Colonic mucosa (tissue), 4 donors: Measurements from ENCODE around the gene TSPAN2. TPM values are rescaled to one million over a fixed set of nuclear protein-coding genes. Genes with fewer than 3 reads are reported as not detected.

ENCODE experiments used
- DNase-seq: peaks from one replicate; pipeline ENCODE4 v3.0.0-alpha.2; 2020
- H3K27ac ChIP-seq: fragments of 200-600 bp; one replicate; pipeline ENCODE4 v1.8.0; 2021
- H3K27me3 ChIP-seq: fragments of 200-600 bp; one replicate; pipeline ENCODE4 v1.8.0; 2021
- H3K36me3 ChIP-seq: fragments of 200-600 bp; one replicate; pipeline ENCODE4 v1.8.0; 2021
- H3K4me1 ChIP-seq: fragments of 200-600 bp; one replicate; pipeline ENCODE4 v1.8.0; 2021; ENCODE audit warnings: mild to moderate bottlenecking
- H3K4me3 ChIP-seq: fragments of 200-600 bp; one replicate; pipeline ENCODE4 v1.8.0; 2021
- H3K9ac ChIP-seq, 2 donors: one replicate each; pipeline ENCODE4 v1.7.0; 2013; ENCODE audit warnings: control low read depth in 2 of 2, low read depth in 2 of 2, low read length in 2 of 2
- H3K9me3 ChIP-seq: fragments of 200-600 bp; one replicate; pipeline ENCODE4 v1.8.0; 2021
- intact Hi-C: fragments of 100-400 bp; cut with DNase I; formaldehyde crosslinking; loops from one replicate; pipeline ENCODE4 v1.14.1; 2022
- total RNA-seq, 2 donors: library from RNA; stranded (reverse); fragmentation: NEBNext Ultra II Directional in 1 of 2; extraction: Animal tissue kit (Norgen Biotek cat#: 25700) in 1 of 2; gene quantifications; one replicate each; pipeline ENCODE4 v1.2.1, GENCODE V29; 2021
- TF ChIP-seq, protein P1 (sequence below): fragments of 200-600 bp; IDR thresholded peaks from one replicate; pipeline ENCODE4 v1.8.0; 2022; ENCODE audit warnings: antibody characterized with exemption, mild to moderate bottlenecking
- donor health status: healthy.
- donor health status: DM: no; HTN: no; CAD: no.
- donor health status: DM: no; HTN: no; CAD: no.

Gene TSPAN2
- total RNA-seq, 2 donors from 2014 or later: 2.1 to 14.6 TPM

DNA sequence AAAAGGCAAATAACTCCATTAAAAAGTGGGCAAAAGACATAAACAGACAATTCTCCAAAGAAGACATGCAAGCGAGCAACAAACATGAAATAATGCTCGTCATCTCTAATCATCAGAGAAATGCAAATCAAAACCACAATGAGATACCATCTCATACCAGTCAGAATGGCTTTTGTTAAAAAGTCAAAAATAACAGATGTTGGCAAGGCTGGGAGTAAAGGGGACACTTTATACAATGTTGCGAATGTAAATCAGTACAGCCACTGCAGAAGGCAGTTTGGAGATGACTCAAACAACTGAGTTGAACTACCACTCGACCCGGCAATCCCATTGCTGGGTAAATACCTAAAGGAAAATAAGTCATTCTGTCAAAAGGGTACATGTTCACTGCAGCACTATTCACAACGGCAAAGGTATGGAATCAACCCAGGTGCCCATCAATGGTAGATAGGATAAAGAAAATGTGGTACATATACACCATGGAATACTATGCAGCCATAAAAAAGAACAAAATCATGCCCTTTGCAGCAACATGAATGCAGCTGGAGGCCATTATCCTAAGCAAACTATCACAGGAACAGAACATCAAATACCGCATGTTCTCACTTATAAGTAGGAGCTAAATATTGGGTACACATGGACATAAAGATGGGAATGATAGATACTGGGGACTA lies 25.9 kb downstream of the TSPAN2 start:
- H3K27me3 ChIP-seq: no peaks in the 10 kb centered on the region
- H3K9me3 ChIP-seq: no peaks in the 10 kb centered on the region
- no peak for DNase-seq
- TF ChIP-seq, protein P1, sequence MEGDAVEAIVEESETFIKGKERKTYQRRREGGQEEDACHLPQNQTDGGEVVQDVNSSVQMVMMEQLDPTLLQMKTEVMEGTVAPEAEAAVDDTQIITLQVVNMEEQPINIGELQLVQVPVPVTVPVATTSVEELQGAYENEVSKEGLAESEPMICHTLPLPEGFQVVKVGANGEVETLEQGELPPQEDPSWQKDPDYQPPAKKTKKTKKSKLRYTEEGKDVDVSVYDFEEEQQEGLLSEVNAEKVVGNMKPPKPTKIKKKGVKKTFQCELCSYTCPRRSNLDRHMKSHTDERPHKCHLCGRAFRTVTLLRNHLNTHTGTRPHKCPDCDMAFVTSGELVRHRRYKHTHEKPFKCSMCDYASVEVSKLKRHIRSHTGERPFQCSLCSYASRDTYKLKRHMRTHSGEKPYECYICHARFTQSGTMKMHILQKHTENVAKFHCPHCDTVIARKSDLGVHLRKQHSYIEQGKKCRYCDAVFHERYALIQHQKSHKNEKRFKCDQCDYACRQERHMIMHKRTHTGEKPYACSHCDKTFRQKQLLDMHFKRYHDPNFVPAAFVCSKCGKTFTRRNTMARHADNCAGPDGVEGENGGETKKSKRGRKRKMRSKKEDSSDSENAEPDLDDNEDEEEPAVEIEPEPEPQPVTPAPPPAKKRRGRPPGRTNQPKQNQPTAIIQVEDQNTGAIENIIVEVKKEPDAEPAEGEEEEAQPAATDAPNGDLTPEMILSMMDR: no peak
- H3K4me3 ChIP-seq: no peak overlapping the region
- H3K4me1 ChIP-seq: peaks cover 3% of the 10 kb centered on the region
- intact Hi-C loops: no loop called here
- no peak overlapping the region for H3K9ac ChIP-seq
- no peak overlapping the region for H3K27ac ChIP-seq
- H3K36me3 ChIP-seq: no peaks in the 10 kb centered on the region

DNA sequence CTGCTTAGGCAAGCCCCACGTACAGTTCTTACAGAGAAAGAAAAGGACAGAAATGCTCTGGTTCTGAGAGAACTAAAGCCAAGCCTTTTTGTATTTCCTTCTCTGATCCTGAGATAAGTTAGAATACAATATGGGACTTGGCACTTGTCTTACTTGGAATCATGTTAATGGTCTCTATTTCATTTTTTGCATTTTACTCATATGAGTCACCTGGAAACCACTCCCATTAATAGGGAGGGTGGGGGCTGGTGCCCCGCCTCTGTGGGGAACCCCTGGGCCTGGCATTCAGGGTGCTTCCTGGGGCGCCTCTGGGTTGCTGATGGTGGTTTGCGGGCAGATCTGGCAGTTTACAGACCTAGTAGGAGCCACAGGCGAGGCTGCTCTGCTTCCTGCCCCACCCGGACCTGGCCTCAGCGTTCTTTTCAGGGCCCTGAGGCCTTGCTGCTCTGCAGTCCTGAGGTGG lies 26.7 kb downstream of the TSPAN2 start:
- H3K27ac ChIP-seq: no peak overlapping the region
- H3K9ac ChIP-seq: no peak overlapping the region
- no peak overlapping the region for H3K4me3 ChIP-seq
- H3K36me3 ChIP-seq: no peaks in the 10 kb centered on the region
- H3K9me3 ChIP-seq: no peaks in the 10 kb centered on the region
- intact Hi-C loops: no loop called here
- peaks cover 3% of the 10 kb centered on the region for H3K4me1 ChIP-seq
- peak; percentile 48 for DNase-seq
- TF ChIP-seq, protein P1: no peak
- H3K27me3 ChIP-seq: no peaks in the 10 kb centered on the region

DNA sequence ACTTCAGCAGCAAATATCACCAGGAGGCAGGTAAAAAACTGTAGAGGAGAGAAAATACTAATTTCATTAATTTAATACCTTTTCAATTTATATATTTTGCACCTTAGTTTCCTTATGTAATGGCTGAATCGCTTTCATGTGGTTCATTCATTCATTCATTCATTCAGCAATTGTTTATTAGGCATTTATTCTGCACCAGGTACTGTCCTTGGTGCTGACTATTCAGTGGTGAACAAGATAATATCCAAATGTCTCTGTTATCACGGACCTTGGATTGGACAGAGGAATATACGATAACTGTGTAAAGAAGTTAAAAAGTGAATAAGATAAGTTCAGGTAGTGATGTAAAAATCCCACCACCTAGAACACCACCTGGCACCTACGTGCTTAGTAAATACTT lies 28.8 kb downstream of the TSPAN2 start:
- no peaks in the 10 kb centered on the region for H3K9me3 ChIP-seq
- H3K27me3 ChIP-seq: no peaks in the 10 kb centered on the region
- TF ChIP-seq, protein P1: no peak
- DNase-seq: no peak
- peaks cover 3% of the 10 kb centered on the region for H3K4me1 ChIP-seq
- H3K4me3 ChIP-seq: no peak overlapping the region
- no peak overlapping the region for H3K9ac ChIP-seq
- H3K27ac ChIP-seq: no peak overlapping the region
- no peaks in the 10 kb centered on the region for H3K36me3 ChIP-seq
- intact Hi-C loops: no loop called here

DNA sequence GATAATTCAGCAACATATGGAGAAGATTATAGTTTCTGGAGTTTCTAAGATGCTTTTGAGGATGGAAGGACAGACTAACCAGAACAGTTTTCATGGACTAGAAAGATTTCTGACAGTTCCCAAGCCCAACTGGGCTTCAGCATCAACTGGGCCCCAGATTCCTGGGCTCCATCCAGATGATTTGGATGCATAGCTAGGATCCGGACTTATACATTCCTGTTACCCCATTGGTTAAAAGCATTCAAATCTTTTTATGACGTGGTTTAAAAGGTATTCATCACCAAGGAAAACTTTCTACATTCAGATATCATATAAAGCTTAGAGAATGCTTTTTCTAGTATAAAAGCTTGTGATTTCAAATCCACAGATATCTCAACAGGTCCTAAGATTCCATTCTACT lies 30.0 kb downstream of the TSPAN2 start:
- no peaks in the 10 kb centered on the region for H3K9me3 ChIP-seq
- TF ChIP-seq, protein P1: no peak
- peaks cover 3% of the 10 kb centered on the region for H3K4me1 ChIP-seq
- no peak overlapping the region for H3K27ac ChIP-seq
- H3K4me3 ChIP-seq: no peak overlapping the region
- no peaks in the 10 kb centered on the region for H3K27me3 ChIP-seq
- no peak for DNase-seq
- H3K9ac ChIP-seq: no peak overlapping the region
- intact Hi-C loops: no loop called here
- H3K36me3 ChIP-seq: no peaks in the 10 kb centered on the region

DNA sequence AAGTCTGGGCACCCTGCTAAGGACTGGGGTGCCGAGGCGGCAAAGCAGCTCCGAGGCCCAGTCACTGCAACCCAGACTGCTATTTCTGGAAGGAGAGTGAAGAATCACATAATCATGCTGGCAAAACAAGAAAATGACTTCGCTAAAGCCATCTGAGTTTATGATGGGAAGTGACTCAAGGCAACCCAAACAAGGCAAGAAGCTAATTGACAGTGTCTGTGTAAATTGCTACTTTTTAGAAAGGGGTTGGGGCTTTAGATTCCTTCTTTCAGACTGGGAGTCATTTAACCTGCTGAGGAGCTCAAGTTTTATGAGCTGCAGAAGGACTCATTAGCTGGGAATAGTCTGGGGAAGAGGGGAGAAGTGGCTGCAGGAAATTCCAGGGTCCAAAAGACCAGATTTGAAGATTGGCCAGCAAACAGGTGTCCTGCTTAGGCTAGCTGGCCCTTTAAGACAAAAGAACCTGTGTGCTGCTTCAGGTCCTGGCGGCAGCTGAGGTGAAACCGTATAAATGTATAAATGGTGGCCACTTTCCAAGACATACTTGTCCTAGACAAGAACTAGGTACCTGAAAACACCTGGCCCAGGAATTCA lies 31.5 kb downstream of the TSPAN2 start:
- no peak for DNase-seq

More for the DNA sequence above, 31.5 kb downstream of the TSPAN2 start:
- Histone ChIP-seq H3K27me3 (no peaks in the 10 kb centered on the region), H3K4me3 (no peak overlapping the region), H3K9me3 (no peaks in the 10 kb centered on the region), H3K27ac (no peak overlapping the region), H3K9ac (no peak overlapping the region), H3K36me3 (no peaks in the 10 kb centered on the region), H3K4me1 (peaks cover 3% of the 10 kb centered on the region)
- intact Hi-C loops: no loop called here
- TF ChIP-seq, protein P1: no peak
